HG03460 (cell line): Measurements from ENCODE around the gene FSHR.

Source experiments
- ATAC-seq: cut with Tn5 transposase; IDR thresholded peaks from one replicate; pipeline ENCODE4 v1.9.1; 2021; ENCODE audit not compliant: unreplicated experiment

Gene FSHR

DNA sequence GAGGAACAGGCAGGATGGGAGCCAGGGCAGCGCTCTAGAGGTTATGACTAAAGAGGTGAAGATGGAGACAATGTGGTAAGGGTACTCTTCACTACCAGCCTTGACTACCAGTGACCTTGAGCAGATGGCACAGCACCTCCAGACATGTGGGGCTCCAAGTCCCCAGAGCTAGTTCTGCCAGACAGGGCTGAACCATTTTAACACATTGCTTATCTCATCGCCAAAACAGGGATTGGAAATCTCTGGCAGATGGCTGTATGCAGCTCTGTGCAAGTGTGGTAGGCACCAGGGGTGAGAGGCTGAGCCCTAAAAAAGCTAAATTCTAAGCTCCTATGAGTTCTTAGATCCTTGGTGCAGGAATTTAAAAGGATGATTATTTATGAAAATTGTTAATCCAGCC, 41.3 kb downstream of the FSHR start:
- no peak for ATAC-seq

DNA sequence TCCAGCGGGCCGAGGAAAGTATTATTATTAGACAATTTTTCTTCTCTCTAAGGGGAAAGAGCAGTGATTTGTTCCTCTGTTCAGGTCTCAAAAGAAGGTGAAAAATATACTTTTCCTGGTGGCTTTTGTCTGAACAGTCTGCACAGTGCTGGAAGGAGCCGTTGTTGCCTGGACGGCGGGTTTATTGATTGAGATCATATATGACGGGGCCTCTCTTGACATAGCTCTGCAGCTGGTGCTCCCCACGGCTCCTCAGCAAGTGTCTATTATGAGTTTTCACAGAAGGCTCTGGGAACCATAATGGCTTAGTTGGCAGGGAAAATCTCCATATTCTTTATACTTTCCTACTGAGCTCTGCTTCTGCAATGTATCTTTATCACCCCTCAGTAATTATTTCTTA, 42.9 kb downstream of the FSHR start:
- no peak for ATAC-seq

DNA sequence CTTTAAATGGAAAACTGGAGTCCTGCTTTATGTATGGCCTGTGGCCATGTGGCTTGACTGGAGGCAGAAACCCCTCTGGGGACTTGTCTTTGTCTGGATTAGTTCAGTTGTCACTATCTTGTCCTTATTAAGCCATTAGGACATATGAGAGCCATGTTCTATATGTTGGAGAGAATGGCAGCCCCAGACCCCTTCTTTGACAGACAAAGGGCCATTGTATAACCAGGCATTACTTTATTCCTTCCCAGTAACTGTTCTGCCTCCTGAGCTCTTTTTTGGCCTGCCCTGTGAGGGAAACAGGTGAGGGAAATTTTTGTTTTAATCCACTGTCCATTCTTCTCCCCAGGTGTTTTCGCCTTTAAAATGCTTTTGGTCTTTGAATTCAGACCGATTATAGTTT, 43.3 kb downstream of the FSHR start:
- no peak for ATAC-seq

GRCh38 chr2:49110571-49110970, 43.7 kb downstream of the FSHR start:
- no peak for ATAC-seq

GRCh38 chr2:49108851-49109250, 45.5 kb downstream of the FSHR start:
- ATAC-seq = no peak

GRCh38 chr2:49108436-49108835, 45.9 kb downstream of the FSHR start:
- no peak for ATAC-seq

DNA sequence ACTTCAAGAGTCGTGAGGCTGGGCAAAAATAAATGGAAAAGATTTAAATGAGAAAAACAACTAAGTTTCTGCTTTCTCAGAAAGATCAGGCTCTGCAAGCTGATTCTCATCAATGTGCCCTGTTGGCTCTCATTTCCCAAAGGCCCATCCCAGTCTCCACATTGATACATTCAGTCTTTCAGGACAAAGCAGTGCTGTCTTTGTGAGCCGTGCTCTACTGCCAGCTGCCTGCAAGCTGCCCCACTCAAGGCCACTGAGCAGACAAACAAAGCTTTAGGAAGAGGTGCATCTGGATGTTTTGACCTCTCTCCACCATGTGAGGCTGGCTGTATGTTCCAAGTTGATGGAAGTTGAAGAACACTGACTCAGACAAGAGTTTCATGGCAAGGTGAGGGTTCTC, 48.8 kb downstream of the FSHR start:
- ATAC-seq = no peak

DNA sequence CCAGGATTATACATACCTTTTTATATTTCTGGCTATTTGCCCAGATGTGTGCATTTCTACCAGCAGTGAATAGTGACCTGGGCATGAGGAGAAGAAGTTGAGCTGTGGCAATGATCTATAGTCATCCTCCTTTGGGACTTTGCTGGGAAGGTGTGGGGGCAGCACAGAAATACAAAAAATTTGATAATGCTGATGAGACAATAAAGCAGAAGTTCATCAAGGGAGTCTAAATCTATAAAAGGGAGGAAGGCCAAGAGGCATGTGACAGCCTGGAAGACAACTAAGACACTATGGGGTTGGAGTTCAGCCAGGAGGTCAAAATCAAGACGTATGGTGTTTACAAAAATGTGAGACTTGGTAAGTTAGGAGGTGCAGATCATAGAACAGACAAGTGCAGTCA, 52.2 kb downstream of the FSHR start:
- ATAC-seq = no peak

GRCh38 chr2:49080681-49081080, 73.6 kb downstream of the FSHR start:
- no peak for ATAC-seq

GRCh38 chr2:49070716-49071115, 83.6 kb downstream of the FSHR start:
- ATAC-seq = no peak

DNA sequence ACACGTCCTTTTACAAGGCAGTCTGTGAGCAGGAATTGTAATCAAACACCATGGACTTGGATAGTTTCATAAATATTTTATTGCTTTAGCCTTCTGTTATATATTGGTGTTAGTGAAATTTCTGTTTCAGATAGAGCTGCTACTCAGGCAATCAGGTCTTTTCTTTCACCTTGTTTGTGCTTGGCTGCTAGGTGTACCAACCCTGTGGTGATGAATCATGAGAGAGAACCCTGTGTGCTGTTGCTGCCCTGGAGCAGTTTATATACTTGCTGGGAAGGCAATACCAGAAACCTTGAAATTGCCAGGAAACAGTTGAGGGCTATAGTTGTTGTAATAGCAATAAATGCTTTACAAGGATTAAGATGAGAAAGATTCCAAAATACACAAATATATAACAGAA, 84.5 kb downstream of the FSHR start:
- no peak for ATAC-seq

GRCh38 chr2:49068613-49069012, 85.7 kb downstream of the FSHR start:
- no peak for ATAC-seq

- ATAC-seq = no peak
Measured at GRCh38 chr2:49067971-49068370, 86.3 kb downstream of the FSHR start.

- no peak for ATAC-seq
Measured at GRCh38 chr2:49053156-49053555, 101.2 kb downstream of the FSHR start.

DNA sequence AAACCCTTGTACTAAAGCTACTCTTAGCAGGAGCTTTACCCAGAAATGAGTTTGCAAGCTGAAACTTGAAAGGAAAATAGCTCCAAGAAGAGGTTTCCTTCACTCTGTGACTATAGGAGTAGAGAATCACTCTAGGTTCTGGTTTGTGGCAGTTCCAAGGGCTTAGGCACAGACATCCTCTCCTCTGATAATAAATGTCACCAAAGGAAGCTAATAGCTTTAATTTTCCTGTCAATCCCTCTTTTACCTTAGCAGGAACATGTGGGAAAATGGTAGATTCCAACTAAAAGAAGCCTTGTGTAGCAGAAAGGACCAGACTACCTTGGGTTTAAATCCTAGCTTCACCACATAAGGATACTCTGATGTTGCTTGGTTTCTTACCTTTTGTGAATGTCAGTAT, 104.0 kb downstream of the FSHR start:
- ATAC-seq = no peak

DNA sequence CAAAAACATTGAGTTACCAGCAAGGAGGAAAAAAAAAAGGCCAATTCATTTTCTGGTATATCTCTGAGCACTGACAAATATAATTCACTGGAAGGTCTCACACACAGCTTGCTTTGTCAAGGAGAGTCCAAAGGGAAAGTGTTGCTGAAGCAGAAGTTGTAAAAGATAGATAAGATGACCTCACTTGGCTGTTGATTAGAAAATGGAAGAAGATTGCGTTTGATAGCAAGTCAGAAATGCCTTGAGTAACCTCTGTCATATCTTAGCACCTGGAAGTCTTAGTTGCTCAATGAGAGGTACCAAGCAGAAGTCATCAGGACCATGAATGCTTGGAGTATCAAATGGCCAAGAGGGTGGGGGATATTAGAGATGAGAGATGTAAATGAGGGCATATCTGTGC, 105.2 kb downstream of the FSHR start:
- ATAC-seq = no peak

GRCh38 chr2:49045083-49045482, 109.2 kb downstream of the FSHR start:
- ATAC-seq = no peak

GRCh38 chr2:49044350-49045079, 109.8 kb downstream of the FSHR start:
- no peak for ATAC-seq

DNA sequence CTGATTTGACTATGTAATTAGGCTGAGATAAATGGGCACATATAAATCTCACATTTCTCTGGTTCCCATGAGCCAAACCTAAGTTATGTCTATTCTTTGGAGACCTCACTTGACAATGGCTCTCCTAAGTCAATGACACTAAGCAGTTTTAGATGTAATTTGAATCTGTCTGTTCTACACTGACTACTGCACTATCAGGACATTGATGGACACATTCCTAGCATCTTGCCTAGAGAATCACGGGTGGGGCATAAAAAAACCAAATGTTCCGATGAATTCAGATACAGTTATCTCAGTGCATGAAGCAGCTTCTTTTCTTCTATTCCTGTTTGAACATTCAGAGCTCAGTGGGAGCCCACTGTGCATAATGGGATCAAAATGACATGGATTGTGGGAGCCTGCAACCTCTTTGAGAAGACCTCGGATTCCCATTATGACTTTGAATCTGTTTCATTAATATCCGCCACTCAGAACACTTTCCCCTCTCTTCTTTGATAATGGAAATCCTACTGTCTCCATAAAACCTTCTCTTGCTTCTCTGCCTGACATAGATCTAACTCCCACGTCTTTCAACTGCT, 110.8 kb downstream of the FSHR start:
- ATAC-seq = no peak

- ATAC-seq = no peak
Measured at GRCh38 chr2:49042488-49042887, 111.8 kb downstream of the FSHR start.

DNA sequence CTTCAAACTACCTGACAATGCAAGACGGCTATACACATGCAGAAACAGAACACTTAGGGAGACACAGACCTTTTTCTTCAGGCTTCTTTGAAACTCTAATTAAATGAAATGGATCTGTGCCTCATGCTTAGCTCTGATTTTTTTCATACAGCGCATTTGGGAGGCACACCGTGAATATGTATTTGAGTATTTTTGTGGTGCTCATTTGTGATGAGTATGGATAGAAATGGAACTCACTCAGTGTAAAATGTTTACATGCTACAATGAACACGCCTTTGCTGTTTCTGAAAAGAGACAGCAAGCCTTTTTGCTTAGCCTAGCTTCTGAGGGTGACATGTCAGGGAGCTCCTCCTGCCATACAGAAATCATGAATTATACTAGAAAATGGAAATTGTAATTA, 113.3 kb downstream of the FSHR start:
- ATAC-seq = no peak

GRCh38 chr2:49037197-49037596, 117.1 kb downstream of the FSHR start:
- no peak for ATAC-seq

DNA sequence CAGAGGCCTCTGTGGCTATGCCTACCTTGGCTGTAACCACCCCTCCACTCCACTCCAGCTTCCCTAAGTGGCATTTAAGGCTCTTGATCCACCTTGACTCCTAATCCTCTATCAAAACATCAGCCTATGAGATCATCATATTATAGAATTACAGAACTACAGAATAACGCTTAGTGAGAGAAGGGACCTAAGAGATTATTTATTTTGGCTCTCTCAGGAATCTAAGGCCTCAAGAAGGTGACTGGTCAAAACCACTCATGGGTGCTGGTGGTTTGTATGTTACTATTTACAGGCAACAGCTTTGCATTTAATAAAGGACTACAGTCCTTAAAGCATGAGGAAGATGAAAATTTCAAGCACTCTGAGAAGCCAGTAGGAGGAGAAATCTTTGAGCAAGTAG, 118.8 kb downstream of the FSHR start:
- no peak for ATAC-seq
